GM23338 (cell line): ENCODE measurements around the gene CST3. TPM values are rescaled to one million over a fixed set of nuclear protein-coding genes. Genes with fewer than 3 reads are reported as not detected.

ENCODE experiments used
- ATAC-seq: fragments of 200-7000 bp; cut with Tn5 transposase; 3 replicates; pipeline ENCODE4 v1.9.1; 2020
- DNase-seq: peaks from one replicate; pipeline ENCODE4 v3.0.0-alpha.2; 2015; ENCODE audit warnings: low spot score
- H2AFZ ChIP-seq: fragments of 200-600 bp; sonication (generic); 2 replicates; pipeline ENCODE4 v1.8.0; 2016; ENCODE audit warnings: antibody characterized with exemption, mild to moderate bottlenecking, moderate library complexity
- H3F3A ChIP-seq: fragments of 200-600 bp; sonication (generic); replicated peaks from 2 replicates; pipeline ENCODE4 v1.8.0; 2017; ENCODE audit warnings: antibody characterized with exemption, mixed run types, low read depth
- H3K27ac ChIP-seq: fragments of 200-600 bp; sonication (generic); 2 replicates; pipeline ENCODE4 v1.6.1; 2016; ENCODE audit warnings: low read depth
- H3K27me3 ChIP-seq: fragments of 200-600 bp; sonication (generic); 2 replicates; pipeline ENCODE4 v1.8.0; 2016; ENCODE audit warnings: mild to moderate bottlenecking, mixed run types, moderate library complexity; ENCODE audit not compliant: insufficient read depth
- H3K36me3 ChIP-seq: fragments of 200-600 bp; sonication (generic); 2 replicates; pipeline ENCODE4 v1.8.0; 2016; ENCODE audit warnings: mild to moderate bottlenecking; ENCODE audit not compliant: insufficient read depth
- H3K4me1 ChIP-seq: fragments of 200-600 bp; sonication (generic); 2 replicates; pipeline ENCODE4 v1.8.0; 2016; ENCODE audit warnings: mild to moderate bottlenecking, moderate library complexity; ENCODE audit not compliant: insufficient read depth
- H3K4me2 ChIP-seq: fragments of 200-600 bp; sonication (generic); 2 replicates; pipeline ENCODE4 v1.7.1; 2017; ENCODE audit warnings: mixed run types
- H3K4me3 ChIP-seq: fragments of 200-600 bp; sonication (generic); 2 replicates; pipeline ENCODE4 v1.6.1; 2016; ENCODE audit warnings: mixed run types
- H3K79me2 ChIP-seq: fragments of 200-600 bp; sonication (generic); replicated peaks from 2 replicates; pipeline ENCODE4 v1.8.0; 2017; ENCODE audit warnings: mild to moderate bottlenecking; ENCODE audit not compliant: insufficient read depth
- H3K9me2 ChIP-seq: fragments of 200-600 bp; sonication (generic); 2 replicates; pipeline ENCODE4 v1.8.0; 2017; ENCODE audit not compliant: insufficient read depth
- H4K20me1 ChIP-seq: fragments of 200-600 bp; sonication (generic); replicated peaks from 2 replicates; pipeline ENCODE4 v1.8.0; 2017; ENCODE audit warnings: mild to moderate bottlenecking; ENCODE audit not compliant: insufficient read depth
- H3K27ac Mint-ChIP-seq: 2 replicates; pipeline ENCODE4 v1.8.0; 2020; ENCODE audit warnings: inconsistent platforms, mild to moderate bottlenecking, moderate library complexity, mixed read lengths
- H3K27me3 Mint-ChIP-seq: 3 replicates; pipeline ENCODE4 v1.8.0; 2022; ENCODE audit warnings: low read depth, mild to moderate bottlenecking, moderate library complexity, mixed read lengths, inconsistent platforms; ENCODE audit not compliant: insufficient read depth, poor library complexity
- H3K36me3 Mint-ChIP-seq: 3 replicates; pipeline ENCODE4 v1.8.0; 2021; ENCODE audit warnings: low read depth, mild to moderate bottlenecking, inconsistent platforms, moderate library complexity, mixed read lengths
- H3K4me1 Mint-ChIP-seq: 3 replicates; pipeline ENCODE4 v1.8.0; 2020; ENCODE audit warnings: mild to moderate bottlenecking, inconsistent platforms, mixed read lengths
- H3K4me3 Mint-ChIP-seq: 3 replicates; pipeline ENCODE4 v1.8.0; 2021; ENCODE audit warnings: moderate library complexity, mild to moderate bottlenecking, inconsistent platforms, mixed read lengths
- H3K9me3 Mint-ChIP-seq: 3 replicates; pipeline ENCODE4 v1.8.0; 2020; ENCODE audit warnings: moderate library complexity, mild to moderate bottlenecking, inconsistent platforms, mixed read lengths
- CTCF ChIP-seq, 2 experiments: fragments of 200-600 bp in 1 of 2; sonication (generic) in 1 of 2; conservative IDR thresholded peaks; 2 replicates each; pipeline versions ENCODE4 v1.5.1 to v1.6.1; 2016 to 2017; ENCODE audit warnings: antibody characterized with exemption in 2 of 2, low read depth in 2 of 2, mild to moderate bottlenecking in 2 of 2, moderate library complexity in 1 of 2
- EZH2 ChIP-seq: fragments of 200-600 bp; sonication (generic); IDR thresholded peaks from one replicate; pipeline ENCODE4 v1.8.0; 2017; ENCODE audit warnings: antibody characterized with exemption, mild to moderate bottlenecking, low read depth; ENCODE audit not compliant: unreplicated experiment
- JUNB ChIP-seq: IDR thresholded peaks from one replicate; pipeline ENCODE4 v1.6.1; 2016; ENCODE audit warnings: antibody characterized with exemption; ENCODE audit not compliant: unreplicated experiment
- ZNF114 ChIP-seq: fragments of 250-450 bp; sonication (Bioruptor Pico); IDR thresholded peaks from 2 replicates; pipeline ENCODE4 v1.5.0; 2020; ENCODE audit warnings: mild to moderate bottlenecking, moderate library complexity
- ZNF331 ChIP-seq: fragments of 250-450 bp; sonication (Bioruptor Pico); IDR thresholded peaks from 2 replicates; pipeline ENCODE4 v1.5.0; 2020; ENCODE audit warnings: low read depth, mild to moderate bottlenecking, moderate library complexity
- ZNF462 ChIP-seq: fragments of 250-450 bp; sonication (Bioruptor Pico); IDR thresholded peaks from 2 replicates; pipeline ENCODE4 v1.5.0; 2020; ENCODE audit warnings: mild to moderate bottlenecking, moderate library complexity
- polyA plus RNA-seq: library from polyadenylated mRNA; unstranded; fragments of >200 nt; fragmentation: Nextera tagmentation; extraction: Ambion mirVana; gene quantifications from 2 replicates; pipeline ENCODE4 v1.2.1, GENCODE V29; 2016
- total RNA-seq: library from RNA; depleted of rRNA; stranded (reverse); fragments of >200 nt; shearing (Covaris generic); gene quantifications from 2 replicates; pipeline ENCODE4 v1.2.3, GENCODE V29; 2014
- TF ChIP-seq, protein P1 (sequence below): IDR thresholded peaks from 2 replicates; pipeline ENCODE4 v1.6.1; 2016; ENCODE audit warnings: antibody characterized with exemption

The CST3 gene
- total and polyA plus RNA-seq, 2 experiments from 2014 or later: 51.8 to 71.5 TPM

GRCh38 chr20:23646106-23646873, 8.5 kb upstream of the CST3 start:
- Histone ChIP-seq H3K36me3 (no peaks in the 10 kb centered on the region), H3F3A (no peaks in the 10 kb centered on the region), H3K27ac (no peak overlapping the region), H3K27me3 (no peaks in the 10 kb centered on the region), H2AFZ (no peak overlapping the region), H3K4me2 (no peak overlapping the region), H3K79me2 (no peaks in the 10 kb centered on the region), H3K4me3 (no peak overlapping the region), H3K4me1 (no peaks in the 10 kb centered on the region; the same call in 1 of the 2 replicates), H4K20me1 (no peaks in the 10 kb centered on the region), H3K9me2 (no peaks in the 10 kb centered on the region; the same call in 1 of the 2 replicates)
- TF ChIP-seq ZNF462 (CRISPR knock-in tag) (no peak), CTCF (conservative IDR thresholded peaks at IDR 0.05; ENCODE audit: low read depth in 2 of 2) (no peak), EZH2 (no peak), ZNF331 (CRISPR knock-in tag) (no peak), JUNB (no peak), ZNF114 (CRISPR knock-in tag) (no peak)
- TF ChIP-seq, protein P1, sequence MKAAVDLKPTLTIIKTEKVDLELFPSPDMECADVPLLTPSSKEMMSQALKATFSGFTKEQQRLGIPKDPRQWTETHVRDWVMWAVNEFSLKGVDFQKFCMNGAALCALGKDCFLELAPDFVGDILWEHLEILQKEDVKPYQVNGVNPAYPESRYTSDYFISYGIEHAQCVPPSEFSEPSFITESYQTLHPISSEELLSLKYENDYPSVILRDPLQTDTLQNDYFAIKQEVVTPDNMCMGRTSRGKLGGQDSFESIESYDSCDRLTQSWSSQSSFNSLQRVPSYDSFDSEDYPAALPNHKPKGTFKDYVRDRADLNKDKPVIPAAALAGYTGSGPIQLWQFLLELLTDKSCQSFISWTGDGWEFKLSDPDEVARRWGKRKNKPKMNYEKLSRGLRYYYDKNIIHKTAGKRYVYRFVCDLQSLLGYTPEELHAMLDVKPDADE: no peak
- Mint-ChIP-seq H3K27ac (no peak overlapping the region), H3K4me3 (no peak overlapping the region), H3K9me3 (no peaks in the 10 kb centered on the region), H3K36me3 (no peaks in the 10 kb centered on the region), H3K4me1 (peaks cover 2% of the 10 kb centered on the region; the same call in 2 of the 3 replicates), H3K27me3 (peaks cover 5% of the 10 kb centered on the region)
- ATAC-seq (no peak), DNase-seq (no peak)
